AG09309 (cell line): Measurements from ENCODE around the gene NDRG2.

Experiments used
- DNase-seq: peaks from one replicate; pipeline ENCODE4 v3.0.0-alpha.2; 2010; ENCODE audit warnings: low read depth
- H3K4me3 ChIP-seq: 2 replicates; pipeline ENCODE4 v1.5.1; 2011; ENCODE audit warnings: mild to moderate bottlenecking, low read depth, low read length, moderate library complexity; ENCODE audit not compliant: control insufficient read depth
- TF ChIP-seq, protein P1 (sequence below): IDR thresholded peaks from 2 replicates; pipeline ENCODE4 v1.5.1; 2011; ENCODE audit warnings: mild to moderate bottlenecking, low read depth, low read length, inconsistent platforms; ENCODE audit not compliant: insufficient read depth, control insufficient read depth; ENCODE audit errors: missing control alignments

Gene NDRG2

DNA sequence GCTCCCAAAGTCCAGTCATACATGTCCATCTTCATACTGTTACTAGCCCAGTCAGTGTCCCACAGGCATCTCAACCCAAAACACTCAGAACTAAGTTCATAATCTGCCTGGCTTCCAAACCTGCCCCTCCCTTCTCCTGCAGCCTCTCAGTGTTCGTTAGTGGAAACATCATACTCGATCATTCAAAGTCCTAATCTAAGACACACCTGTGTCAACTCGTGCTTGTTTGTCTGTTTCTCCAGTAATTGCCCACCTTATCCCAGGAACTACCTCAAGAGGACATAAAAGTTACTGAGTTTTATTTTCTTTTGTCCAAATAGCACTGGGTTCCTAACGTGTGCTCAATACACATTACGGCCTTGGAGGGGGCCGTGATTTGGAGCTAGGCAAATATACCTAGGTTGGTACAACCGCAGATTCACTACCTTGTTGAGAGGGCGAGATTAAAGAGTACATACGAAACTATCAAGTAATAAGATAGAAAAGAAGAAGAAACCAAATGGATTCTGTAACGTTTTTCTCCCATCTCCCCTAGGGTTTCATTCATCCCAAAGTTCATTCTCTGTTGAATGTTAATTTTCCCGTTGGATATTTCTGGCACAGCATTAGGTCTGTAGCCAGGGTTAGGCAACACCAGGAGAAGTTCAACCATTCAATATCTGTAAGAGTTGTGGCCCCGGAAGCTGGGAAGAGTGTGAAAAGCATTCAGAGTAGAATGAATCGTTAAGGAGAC, 35.9 kb upstream of the NDRG2 start:
- no peak overlapping the region for H3K4me3 ChIP-seq
- no peak for DNase-seq
- TF ChIP-seq, protein P1, sequence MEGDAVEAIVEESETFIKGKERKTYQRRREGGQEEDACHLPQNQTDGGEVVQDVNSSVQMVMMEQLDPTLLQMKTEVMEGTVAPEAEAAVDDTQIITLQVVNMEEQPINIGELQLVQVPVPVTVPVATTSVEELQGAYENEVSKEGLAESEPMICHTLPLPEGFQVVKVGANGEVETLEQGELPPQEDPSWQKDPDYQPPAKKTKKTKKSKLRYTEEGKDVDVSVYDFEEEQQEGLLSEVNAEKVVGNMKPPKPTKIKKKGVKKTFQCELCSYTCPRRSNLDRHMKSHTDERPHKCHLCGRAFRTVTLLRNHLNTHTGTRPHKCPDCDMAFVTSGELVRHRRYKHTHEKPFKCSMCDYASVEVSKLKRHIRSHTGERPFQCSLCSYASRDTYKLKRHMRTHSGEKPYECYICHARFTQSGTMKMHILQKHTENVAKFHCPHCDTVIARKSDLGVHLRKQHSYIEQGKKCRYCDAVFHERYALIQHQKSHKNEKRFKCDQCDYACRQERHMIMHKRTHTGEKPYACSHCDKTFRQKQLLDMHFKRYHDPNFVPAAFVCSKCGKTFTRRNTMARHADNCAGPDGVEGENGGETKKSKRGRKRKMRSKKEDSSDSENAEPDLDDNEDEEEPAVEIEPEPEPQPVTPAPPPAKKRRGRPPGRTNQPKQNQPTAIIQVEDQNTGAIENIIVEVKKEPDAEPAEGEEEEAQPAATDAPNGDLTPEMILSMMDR, result no peak

DNA sequence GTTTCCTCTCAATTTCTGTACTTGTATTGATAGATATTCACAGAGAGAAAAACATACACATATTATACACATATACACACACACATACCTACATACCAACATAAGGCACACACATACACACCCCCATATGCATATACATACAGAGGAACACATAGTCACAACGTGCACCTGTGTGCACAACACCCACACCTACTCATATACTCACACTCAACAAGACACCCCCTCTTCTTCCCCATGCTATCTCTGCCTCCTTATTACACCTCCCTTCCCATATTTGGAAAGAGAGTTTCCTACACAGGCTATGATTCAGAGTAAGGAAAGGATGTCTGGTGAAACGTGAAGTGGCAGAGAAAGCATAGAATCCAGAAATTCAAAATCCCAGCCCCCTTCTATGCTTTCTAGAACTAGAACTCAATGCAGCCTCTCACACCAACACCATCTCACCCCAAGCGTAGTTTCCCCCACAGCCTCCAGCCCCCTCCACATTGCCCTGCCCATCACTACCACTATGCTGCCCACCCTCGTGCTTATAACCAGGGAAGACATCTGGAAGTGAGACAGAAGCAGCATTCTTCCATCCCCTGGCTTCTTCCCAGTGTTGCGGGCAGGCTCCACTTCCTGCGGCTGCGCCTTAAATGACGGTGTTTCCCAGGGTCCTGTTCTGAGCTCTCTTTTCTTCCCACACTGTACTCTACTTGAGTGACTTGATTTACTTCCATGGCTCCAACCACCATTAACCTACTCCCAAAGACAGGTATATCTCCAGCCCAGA, 35.2 kb upstream of the NDRG2 start:
- H3K4me3 ChIP-seq, result no peak overlapping the region
- DNase-seq, result no peak
- TF ChIP-seq, protein P1, result no peak

DNA sequence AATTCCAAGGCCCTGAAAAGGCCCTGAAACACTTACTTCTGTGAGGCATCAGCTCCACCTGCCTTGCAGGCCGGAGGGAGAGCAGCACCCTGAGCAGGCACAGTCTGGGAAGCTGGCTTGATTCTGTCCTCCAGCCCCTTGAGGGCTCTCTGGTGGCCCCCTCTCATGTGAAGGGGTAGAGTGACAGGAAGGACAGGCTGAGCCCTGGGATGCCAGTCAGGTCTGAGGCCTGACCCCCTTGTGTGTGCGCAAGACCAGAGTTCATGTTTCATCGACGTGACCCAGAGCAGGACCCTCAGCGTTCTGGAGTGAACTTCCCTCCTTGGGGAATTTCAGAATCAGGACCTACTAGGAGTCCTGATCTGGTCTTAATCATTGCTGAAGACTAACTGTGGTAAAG, 34.0 kb upstream of the NDRG2 start:
- no peak overlapping the region for H3K4me3 ChIP-seq
- TF ChIP-seq, protein P1, result no peak
- DNase-seq, result no peak

DNA sequence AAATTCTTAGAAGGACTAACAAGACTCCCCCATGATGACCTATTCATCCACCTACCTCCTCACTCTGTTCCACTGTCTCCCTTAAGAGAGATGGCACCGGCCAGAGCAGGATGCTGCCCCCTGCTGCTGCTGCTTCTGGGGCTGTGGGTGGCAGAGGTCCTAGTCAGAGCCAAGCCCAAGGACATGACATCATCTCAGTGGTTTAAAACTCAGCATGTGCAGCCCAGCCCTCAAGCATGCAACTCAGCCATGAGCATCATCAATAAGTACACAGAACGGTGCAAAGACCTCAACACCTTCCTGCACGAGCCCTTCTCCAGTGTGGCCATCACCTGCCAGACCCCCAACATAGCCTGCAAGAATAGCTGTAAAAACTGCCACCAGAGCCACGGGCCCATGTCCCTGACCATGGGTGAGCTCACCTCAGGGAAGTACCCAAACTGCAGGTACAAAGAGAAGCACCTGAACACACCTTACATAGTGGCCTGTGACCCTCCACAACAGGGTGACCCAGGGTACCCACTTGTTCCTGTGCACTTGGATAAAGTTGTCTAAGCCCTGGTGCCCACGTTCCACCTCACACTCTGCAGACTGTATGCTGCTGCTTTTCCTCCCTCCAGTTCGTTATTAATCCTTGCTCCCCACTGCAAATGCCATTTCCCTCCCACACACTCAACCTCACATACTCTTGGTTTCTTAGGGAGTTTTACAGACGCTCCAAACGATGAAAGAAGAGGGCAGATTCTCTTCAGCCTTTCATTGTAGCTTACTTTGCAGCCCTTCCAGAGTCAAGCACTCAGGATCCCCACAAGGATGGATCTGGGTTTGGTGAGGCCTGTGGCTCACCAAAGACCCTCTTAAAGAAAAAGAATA, 33.2 kb upstream of the NDRG2 start, which contains the start of gene RNASE8:
Gene RNASE8 (plus strand): TSS at position 20 of the 873 bp plus-strand sequence. CDS start 71 bp downstream, at position 91.
- DNase-seq, result no peak

DNA sequence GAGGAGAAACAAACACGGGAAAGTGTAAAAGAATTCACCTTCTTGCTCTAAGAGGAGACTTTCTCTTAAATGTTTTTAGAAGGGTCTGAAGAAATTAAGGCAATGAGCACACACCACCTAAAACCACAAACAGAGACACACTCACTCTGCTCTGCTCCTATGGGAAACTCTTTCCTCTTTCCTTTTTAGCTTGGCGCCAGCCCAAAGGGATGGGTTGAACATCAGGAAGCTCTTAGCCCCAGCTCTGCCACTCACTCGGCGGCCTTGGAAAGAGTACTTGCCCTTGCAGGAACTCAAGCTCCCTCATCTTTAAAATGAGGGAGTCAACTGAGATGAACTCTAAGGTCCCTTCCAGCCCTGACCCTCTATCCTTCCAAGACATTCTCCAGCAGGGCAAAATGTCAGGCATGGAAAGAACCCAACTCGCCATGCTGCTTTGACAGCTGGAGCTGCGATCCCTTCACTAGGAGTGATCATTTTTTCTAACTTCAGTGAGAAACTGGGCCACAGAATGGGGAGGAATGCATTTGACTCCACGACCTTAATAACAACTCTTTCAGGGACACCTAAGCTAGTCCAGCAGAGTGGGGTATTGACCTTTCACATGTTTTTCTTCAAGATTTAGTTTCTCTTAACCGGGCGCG, 31.8 kb upstream of the NDRG2 start:
- H3K4me3 ChIP-seq, result no peak overlapping the region
- DNase-seq, result no peak
- TF ChIP-seq, protein P1, result no peak

More for the DNA sequence above, 33.2 kb upstream of the NDRG2 start, which contains the start of gene RNASE8:
- no peak within 1 kb of the TSS for H3K4me3 ChIP-seq
- TF ChIP-seq, protein P1, result no peak

DNA sequence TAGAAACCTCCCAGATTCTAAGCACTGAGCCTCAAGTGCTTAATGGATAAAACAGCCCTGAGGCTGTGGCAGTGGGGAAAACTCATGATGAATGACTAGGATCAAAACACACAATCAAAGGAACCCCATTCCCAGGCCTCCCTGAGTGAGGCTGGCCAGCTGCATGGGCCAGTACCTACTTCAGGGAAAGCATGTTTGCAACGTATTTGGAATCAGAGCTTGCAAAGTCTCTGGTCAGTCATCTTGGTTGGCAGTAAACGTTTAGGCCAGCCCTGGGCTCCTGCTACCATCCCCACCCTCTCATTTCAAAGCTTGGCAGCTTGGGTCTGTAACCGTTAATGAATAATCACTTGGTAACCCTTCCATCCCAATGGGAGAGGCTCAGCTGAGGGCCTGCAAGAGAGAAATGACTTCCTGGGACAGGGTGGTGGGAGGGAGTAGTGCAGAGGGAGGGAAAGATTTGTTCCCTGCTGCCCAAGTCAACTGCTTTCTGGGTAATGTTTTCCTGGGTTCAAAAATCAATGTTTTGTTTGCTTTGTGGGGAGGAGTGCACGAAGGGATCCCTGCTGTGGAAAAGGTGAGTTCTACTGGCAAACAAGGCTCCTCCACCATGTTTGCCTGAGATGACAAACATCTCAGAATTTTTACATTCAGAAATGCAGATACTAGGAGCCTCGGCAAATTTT, 30.7 kb upstream of the NDRG2 start:
- DNase-seq, result no peak
- no peak overlapping the region for H3K4me3 ChIP-seq
- TF ChIP-seq, protein P1, result no peak
